NCI-H1105 treated with DMSO at 0.1 percent for 48 hours (cell line): ENCODE data around the gene HCFC1.
A peak's percentile ranks its signal among the peaks of the same experiment; 100 is the strongest.
"Not testable (repeated sequence)": the region's sequence is repeated elsewhere in the genome, so short reads cannot be mapped to it uniquely, and the experiment has no call there.

ENCODE experiments used
- DNase-seq: peaks from one replicate; lab custom pipeline; 2025; lab: John Stamatoyannopoulos, UW

The HCFC1 gene

DNA sequence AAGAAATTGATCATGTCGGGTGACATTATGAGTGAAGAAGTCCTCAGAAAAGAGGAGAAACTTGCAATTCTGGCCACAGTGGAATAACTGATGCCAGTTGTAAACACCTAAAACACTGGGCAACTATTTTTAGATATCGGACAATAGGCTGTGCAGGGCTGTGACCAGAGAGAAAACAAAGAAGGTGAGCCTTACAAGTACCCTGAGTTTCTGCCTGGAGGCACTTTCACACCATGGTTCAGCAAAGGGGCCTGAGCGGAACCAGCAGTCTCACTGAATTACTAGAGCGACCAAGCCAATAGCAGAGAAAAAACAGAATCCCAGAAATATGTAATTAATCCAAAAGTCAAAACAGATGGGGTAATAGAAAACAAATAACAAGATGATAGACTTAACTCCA is 36.9 kb upstream of the HCFC1 start:
- no peak for DNase-seq

DNA sequence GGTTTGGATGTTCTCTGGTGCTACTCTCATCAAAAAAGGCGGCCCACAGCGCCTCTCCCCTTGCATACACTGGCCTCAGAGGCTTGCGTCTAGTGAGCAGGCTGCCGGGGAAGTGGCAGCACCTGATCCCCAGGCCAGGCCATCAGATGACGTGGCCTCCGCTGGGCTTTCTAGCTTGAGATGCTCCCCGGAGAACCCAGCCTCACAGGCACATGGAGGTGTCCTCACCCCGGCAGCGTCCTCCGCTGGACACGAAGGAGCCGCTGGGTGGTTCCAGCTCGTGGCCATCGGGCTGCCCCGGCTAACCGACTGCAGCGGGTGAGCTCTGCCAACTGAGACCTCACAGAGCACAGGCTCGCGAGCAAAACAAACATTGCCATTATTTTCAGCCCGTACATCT is 35.3 kb upstream of the HCFC1 start:
- no peak for DNase-seq

DNA sequence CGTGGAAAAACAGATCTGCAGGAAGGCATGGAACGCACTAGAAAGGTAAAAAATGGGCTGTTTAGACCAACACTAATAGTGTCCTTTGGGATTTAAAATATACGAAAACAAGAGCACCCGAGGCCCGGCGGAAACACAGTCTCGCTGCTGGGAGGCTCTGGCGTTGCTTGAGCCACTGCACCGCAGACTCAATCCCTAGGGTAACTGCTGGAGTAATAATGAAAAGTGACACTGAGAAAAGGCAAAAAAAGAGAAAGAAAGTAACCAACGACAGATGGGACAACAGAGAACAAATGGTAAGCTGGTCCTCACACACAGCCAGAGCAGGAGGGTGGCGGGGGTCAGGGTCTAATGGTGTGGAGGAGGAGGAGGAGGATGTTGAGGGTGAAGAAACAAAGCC is 32.7 kb upstream of the HCFC1 start:
- no peak for DNase-seq

DNA sequence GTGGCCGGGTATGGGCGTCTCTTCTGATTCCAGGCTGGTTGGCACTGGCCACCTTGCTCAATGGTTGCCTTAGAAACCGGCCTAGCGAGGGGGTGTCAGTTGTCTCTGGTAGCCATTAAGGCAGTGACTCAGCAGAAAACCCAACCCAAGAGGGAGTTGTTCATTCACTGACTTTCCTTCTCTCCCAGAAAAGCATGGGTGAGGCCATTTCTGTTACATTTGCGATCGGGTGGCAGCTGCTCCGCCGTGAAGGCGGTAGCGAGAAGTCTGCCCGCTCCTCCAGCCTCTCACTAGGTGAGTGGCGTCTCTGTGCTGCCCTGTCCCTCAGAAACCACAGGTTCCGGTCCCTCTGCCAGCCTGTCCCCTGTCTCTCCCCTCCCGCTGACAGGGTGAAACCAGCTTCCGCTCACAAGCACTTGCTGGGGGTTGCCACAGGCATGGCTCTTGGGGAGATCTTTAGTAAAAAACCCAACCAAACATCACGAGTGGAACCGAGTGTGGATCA is 30.6 kb upstream of the HCFC1 start:
- DNase-seq, result peak; percentile 20

DNA sequence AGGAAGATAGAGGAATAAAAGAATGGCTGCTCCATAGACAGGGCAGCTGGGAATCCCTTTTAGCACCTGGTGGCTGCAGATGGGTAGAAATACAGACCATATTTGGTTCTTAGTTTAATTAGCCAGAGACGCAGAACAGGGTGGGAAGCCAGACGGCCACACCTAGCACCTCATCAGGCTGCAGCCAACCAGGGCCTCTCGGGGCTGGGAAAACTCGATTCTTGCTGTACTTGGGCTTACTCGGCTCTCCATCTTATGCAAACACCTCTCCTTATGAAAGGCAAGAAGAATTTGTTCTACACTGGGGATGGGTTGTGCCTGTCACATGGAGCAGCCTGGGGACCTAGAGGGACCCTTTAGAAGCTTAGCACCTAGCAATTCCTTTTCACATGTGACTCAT is 28.4 kb upstream of the HCFC1 start:
- no peak for DNase-seq

DNA sequence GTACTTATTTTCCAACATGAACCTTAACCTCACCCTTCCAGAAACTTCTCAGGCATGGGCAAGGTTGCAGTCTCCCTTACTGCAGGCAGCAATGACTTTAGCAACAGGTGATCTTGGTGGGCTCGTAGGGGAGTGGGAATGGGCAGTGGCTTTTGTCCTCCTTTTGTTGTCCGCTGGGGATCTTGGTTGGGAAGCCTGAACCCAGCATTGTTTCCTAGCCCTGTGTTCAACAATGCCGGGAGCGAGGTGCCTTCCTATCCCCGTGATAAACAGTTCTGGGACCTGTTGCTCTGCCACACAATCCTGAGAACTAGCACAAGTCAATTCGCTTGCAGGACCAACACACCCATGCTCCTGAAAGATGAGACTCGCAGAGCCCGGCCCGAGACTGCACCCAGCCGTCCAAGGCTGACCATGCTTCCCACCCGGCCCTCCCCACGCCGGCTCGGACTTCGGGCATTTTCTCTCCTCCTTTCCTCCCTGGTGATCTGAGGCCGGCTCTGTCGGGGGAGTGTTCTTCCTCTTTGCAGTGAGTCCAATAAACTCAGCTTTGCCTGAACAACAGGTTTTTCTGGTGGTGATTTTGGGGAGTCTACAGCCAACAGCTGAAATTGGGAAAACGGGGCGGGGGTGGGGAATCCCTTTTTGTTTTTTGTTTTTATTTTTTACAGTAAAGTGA is 27.9 kb upstream of the HCFC1 start:
- DNase-seq, result no peak

DNA sequence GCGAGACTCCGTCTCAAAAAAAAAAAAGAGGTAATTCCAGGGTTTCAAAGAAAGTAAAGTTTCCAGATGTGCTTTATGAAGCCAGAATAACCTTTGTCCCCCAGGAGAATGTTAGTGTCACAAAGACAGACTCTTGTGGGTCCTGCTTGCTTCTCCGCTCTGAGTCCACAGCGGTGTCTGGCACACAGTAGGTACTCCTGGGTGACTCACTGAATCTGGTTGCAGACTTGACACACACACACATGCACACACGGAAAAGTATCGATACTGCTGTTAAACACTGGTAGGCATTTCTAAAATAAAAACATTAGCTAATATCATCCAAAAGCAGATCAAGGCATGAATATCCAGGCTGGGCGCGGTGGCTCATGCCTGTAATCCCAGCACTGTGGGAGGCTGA is 23.9 kb upstream of the HCFC1 start:
- no peak for DNase-seq

DNA sequence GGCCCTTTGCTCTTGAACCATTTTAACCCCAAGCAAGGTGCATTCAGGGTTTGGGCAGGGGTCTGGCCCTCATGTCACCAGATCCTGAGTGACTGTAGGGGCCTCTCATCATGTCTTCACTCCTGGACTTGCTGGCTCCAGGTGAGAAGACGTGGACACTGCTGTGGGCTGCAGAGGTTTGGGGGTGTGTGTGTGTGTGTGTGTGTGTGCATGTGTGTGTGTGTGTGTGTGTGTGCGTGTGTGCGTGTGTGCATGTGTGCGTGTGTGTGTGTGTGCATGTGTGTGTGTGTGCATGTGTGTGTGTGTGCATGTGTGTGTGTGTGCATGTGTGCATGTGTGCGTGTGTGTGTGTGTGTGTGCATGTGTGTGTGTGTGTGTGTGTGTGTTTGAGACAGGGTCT is 22.8 kb upstream of the HCFC1 start:
- not testable (repeated sequence) for DNase-seq

DNA sequence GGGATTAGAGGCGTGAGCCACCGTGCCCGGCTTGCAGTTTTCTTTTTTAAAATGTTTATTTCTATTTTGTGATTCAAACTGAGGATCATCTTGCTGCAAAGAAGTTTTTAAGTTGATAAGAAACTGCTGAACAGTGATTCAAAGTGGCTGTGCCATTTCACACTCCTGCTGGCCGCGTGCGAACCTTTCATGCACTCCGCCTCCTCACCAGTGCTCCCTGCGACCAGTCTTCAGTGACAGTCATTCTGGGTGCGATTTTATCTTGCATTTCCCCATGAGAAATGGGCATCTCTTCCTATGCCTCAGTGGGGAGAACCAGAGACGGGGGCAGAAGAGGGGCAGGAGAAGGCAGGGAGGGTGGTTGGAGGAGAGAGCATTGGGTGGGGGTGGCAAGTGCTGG is 22.4 kb upstream of the HCFC1 start:
- no peak for DNase-seq

DNA sequence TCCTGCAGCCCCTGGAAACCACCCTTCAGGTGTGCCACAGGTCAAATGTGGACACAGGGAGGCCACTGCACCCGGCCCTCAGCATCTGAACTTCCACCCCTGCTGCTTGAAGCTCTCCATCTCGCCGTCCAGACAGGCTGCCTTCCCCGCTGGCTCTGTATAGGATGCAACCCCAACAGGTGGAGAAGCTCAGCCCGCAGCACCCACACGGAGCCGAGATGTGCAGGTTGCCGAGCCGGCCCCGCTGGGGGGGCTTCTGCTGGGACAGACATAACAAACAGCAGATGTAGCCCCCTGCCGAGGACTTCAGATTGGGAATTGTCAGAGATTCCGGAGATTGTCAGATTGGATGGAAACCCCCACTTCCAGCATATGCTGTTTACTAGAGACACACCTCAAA is 21.5 kb upstream of the HCFC1 start:
- no peak for DNase-seq

DNA sequence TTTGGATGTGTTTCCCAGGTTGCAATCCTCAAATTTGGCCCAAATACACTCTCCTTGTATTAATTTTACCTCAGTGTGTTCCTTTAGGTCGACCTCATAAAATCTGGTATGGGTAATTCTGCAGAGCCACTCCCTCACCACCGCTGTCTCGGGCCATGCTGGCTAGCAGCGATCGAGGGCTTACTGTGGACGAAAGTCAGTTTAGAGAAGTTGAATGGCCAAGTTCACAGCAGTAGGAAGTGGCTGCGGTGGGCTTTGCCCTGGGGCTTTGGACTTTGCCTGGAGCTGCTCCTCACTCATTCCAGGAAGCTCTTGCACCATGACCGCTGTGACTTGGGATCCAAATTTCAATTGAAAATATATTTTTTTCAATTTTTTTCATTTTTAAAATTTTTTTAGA is 20.6 kb upstream of the HCFC1 start:
- DNase-seq, result no peak

DNA sequence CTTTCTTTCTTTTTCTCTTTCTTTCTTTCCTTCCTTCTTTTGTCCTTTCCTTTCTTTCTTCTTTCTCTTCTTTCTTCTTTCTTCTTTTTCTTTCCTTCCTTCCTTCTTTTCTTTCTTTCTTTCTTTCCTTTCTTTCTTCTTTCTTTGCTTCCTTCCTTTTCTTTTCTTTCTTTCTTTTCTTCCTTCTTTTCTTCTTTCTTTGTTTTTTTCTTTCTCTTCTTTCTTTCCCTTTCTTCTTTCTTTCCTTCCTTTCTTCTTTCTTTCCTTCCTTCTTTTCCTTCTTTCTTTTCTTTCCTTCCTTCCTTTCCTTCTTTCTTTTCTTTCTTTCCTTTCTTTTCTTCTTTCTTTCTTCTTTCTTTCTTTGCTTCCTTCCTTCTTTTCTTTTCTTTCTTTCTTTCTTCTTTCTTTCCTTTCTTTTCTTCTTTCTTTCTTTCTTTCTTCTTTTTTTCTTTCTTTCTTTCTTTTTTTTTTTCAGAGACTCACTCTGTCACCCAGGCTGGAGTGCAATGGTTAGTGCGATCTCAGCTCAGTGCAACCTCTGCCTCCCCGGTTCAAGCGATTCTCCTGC is 19.5 kb upstream of the HCFC1 start:
- no peak for DNase-seq

DNA sequence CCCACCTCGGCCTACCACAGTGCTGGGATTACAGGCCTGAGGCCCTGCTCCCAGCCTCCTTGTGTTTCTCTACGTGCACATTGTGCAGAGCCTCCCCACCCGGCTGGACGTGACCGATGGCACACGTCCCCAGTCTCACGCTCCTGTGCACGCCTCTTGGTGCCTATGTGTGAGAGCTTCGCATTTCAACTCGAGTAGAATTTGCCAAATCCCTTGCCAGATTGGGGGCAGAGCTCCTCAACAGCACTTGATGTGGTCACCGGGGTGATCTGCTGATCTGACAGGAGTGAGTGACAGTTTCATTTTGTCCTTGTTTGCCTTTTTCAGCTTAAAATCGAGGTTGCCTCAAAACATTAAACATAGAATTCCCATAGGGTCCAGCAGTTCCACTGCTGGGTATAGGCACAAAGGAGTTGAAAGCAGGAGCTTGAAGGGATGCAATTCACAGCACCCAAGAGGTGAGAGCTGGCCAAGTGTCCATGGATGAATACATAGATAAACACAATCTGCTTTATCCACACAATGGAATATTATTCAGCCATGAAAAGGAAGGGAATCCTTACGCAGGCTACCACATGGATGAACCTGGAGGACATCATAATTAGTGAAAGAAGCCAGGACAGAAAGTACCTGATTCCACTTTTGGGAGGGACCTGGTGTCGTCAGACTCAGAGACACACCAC is 18.5 kb upstream of the HCFC1 start:
- no peak for DNase-seq

DNA sequence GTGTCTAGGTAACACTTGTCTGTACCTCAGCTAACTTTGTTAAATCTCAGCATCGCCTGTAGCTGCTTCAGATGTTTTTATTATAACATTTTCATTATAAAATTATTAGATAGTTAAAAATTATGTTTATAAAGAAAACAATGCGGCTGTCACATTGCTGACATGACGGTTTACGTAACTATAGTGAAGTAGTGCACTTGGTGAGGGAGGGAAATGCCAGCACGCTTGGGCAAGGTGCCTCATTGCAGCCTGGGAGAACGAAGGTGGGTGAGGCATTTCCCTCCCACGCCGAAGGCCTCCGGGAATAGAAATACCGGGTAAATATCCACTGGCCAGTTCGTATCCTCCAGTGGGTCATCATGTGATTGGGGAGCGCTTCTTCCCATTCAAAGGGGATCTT is 16.9 kb upstream of the HCFC1 start:
- DNase-seq, result no peak

DNA sequence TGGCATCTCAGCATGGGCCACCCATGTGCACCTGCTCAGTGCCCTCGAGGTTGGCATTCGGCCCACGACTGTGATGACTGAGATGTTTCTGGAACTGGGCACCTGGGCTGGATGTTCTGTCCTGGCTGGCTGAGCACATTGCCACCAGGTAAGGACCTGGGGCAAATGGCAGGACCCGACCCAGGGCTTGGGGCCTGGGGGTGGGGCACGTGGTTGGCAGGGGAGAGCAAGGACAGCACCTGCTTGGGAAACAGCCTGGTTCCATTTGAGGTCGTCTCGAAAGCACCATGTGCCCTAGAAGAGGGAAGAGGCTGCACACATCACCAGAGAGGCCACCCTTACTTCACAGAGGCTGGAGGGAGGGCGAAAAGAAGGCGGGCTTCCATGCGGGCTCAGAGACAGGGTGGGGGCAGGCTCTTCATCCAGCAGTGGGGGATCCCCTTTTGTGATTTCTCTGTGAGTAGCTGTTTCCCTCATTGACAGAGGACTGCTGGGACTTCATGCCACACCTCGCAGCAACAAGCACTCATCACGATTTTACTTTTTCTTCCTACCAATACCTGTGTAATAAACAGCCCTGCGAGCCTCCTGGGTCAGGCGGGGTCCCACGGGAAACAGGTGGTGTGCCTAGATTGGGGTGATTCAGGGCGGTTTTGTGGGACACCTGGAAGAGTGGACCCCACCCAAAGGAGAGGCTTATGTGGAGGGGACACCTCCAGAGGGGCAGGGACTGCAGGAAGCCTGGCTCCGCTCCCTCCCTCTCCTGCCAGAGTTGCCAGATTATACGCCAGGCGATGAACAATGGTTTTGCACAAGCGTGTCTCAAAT is 12.9 kb upstream of the HCFC1 start:
- no peak for DNase-seq

DNA sequence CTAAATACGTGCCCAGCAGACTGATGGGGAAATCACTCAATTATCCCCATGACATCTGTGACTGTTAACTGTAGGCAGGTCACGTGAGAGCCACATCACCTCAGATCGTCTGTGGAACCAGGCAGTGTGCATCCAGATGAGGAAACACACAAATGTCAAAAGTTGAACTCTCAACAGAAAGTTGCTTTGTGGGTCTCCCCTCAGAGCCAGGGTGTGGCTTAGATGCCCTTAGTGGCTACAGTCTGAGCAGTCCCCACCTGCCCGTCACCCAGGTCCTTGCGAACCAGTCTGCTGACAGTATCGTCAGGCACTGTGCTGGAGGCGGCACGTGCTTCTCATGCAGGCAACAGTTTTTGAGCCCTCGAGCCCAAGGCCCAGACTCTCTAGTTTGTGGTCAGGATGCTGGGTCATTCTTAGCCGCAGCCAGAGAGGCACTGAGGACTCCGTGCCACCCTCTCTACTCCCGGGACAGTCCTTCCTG is 11.7 kb upstream of the HCFC1 start:
- no peak for DNase-seq

DNA sequence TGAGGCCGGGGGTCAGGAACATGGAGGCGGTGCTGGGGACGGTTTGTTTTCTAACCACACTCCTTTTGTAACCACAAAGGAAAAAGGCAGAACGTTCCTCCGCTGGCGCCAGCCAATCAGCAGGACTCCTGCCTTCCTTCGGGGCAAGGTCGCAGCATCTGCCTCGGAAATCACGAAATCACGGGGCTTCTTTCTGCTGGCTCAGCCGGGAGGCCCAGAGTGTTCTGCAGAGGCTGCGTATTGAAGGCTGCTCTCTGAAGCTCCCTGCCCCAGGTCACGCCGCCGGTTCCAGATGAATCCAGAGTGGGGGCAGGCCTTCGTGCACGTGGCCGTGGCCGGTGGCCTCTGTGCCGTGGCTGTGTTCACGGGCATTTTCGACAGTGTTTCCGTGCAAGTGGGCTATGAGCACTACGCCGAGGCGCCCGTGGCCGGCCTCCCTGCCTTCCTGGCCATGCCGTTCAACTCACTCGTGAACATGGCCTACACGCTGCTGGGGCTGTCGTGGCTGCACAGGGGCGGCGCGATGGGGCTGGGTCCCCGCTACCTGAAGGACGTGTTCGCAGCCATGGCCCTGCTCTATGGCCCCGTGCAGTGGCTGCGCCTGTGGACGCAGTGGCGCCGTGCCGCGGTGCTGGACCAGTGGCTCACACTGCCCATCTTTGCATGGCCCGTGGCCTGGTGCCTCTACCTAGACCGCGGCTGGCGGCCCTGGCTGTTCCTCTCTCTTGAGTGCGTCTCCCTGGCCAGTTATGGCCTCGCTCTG is 10.3 kb upstream of the HCFC1 start:
- DNase-seq, result no peak

DNA sequence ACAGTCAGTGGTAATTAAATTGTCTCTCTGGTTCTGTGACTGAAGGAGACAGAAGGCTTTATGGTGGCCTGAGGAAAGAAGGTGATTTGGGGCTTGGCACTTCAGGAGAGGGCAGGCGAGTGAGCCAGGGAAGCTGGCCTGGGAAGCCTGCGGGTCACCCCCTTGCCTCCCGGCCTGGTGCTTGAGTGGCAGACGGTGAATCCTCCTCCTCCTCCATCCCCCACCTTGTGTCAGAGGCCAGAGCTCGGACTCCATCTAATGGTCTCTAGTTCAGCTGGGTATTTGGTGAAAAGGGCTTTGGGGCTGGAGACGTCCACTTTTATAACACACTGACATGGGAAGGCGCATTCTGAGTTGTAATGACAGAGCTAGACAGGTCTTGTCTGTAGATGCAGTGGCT is 9.6 kb upstream of the HCFC1 start:
- no peak for DNase-seq

DNA sequence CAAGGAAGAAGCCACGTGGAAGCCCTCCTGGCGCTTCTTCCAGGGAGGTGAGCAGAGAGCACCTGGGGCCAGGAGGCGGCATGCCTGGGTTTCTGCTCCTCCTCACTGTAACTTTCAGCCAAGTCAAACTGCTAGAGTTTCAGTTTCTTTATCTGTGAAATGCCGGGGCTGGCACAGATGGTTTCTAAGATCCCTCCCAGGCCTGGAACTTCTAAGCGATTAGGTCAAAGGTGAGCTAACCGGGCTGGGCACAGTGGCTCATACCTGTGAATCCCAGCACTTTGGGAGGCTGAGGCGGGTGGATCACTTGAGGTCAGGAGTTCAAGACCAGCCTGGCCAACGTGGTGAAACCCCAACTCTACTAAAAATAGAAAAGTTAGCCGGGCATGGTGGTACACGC is 8.8 kb upstream of the HCFC1 start:
- not testable (repeated sequence) for DNase-seq

DNA sequence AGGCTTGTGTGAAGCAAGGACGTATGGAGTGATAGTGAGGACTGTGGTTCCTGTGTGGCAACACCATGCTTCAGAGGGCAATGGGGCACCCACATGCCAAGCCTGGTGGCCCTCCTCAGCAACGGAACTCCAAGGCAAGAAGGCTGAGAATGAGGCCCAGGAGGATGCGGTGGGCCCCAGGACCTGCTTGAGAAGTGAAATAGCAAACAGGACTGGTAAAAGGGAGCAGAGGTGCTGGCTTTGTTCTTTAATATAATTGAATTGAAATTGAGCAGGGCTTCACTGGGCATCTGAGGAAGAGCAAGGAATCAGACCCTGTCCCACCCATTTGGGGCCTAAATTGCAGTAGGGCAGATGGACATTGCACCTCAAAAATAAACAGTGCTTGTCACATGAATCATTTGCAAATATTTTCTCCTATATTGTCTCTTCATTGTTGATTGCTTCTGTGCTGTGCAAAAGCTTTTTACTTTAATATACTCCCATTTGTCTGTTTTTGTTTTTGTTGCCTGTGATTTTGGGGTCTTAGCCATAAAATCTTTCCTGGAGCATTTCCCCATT is 3.2 kb upstream of the HCFC1 start:
- DNase-seq, result peak; percentile 3

DNA sequence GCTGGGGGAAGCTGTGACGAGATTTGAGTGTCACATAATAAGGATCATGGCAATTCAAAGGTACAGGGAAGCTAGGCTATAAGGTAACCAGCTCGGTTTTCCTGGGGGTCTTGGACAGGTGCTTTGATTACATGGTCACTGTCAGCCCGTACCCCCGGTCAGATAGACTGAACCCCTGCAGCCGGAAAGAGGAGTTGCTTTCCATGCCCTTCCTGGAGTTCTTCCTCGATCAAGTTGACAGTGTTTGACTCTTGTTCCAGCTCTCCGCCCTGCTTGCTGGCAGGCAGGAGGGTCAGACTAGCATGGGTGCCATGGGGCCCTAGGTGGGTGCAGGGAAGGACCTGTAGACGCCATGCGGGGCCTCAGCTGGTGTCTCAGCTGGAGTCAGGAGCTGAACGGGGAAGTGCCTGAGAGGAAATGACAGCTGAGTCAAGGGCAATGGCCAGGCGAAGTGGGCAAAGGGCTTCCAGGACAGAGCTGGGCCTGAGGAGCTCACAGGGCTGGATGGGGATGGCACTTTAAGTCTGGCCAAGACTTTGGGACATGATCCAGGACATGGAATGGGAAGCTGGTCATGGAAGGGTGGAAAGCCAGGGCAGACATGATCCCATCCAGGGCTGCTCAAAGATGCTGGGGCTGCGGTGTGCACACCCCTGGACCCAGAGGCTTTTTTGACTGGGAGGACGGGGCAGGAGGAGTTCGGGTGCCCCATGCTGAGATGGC is 2.5 kb upstream of the HCFC1 start:
- DNase-seq, result no peak
